GM06990 (cell line): ENCODE measurements around the gene PCMT1.

Experiments used
- DNase-seq: peaks from one replicate; pipeline ENCODE4 v3.0.0-alpha.2; 2011; ENCODE audit not compliant: insufficient read length; ENCODE audit errors: extremely low read depth
- H3K27me3 ChIP-seq: replicated peaks from 2 replicates; pipeline ENCODE4 v1.6.0; 2011; ENCODE audit warnings: low read length; ENCODE audit not compliant: control insufficient read depth, insufficient read depth
- H3K36me3 ChIP-seq: 2 replicates; pipeline ENCODE4 v1.5.1; 2011; ENCODE audit warnings: low read length; ENCODE audit not compliant: control insufficient read depth, insufficient read depth
- H3K4me3 ChIP-seq: replicated peaks from 2 replicates; pipeline ENCODE4 v1.5.1; 2011; ENCODE audit warnings: low read depth, mild to moderate bottlenecking, control low read depth, low read length
- CTCF ChIP-seq: IDR thresholded peaks from 2 replicates; pipeline ENCODE4 v1.5.1; 2011; ENCODE audit warnings: low read length, control low read depth, mild to moderate bottlenecking, inconsistent platforms; ENCODE audit not compliant: insufficient read depth, poor library complexity, severe bottlenecking

PCMT1 gene

DNA sequence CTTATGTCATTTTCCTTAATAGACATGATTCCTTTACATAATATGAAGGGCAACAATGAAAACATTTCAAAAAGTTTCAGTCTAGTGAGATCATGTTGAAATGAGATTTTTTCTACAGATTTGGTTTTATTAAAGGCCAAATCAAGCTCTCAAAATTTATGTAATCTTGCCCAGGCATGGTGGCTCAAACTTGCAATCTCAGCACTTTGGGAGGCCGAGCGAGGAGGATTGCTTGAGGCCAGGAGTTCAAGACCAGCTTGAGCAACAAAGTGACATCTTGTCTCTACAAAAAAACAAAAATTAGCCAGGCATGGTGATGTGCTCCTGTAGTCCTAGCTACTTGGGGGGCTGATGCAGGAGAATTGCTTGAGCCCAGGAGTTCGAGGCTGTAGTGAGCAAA lies 63.8 kb downstream of the PCMT1 start:
- Histone ChIP-seq H3K27me3 (no peaks in the 10 kb centered on the region), H3K4me3 (no peak overlapping the region), H3K36me3 (no peaks in the 10 kb centered on the region)
- TF ChIP-seq CTCF = no peak
- DNase-seq = no peak

DNA sequence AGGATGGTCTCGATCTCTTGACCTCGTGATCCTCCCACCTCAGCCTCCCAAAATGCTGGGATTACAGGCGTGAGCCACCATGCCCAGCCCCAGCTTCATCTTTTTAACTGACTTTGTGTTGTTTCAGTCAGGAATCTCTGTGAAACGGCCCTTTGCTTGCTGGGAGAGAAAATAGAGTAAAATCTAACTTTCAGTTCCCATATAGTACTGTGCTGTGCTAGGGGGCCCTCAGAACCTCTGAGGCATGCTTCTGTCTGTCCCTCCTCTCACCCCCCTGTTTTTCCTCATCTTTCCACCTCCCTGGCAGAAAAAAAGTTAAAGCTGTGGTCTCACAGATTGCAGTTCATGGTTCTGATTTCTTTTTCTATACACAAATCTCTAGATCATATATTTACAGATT lies 66.2 kb downstream of the PCMT1 start:
- no peaks in the 10 kb centered on the region for H3K27me3 ChIP-seq
- no peak for TF ChIP-seq CTCF
- no peaks in the 10 kb centered on the region for H3K36me3 ChIP-seq
- no peak for DNase-seq
- no peak overlapping the region for H3K4me3 ChIP-seq

DNA sequence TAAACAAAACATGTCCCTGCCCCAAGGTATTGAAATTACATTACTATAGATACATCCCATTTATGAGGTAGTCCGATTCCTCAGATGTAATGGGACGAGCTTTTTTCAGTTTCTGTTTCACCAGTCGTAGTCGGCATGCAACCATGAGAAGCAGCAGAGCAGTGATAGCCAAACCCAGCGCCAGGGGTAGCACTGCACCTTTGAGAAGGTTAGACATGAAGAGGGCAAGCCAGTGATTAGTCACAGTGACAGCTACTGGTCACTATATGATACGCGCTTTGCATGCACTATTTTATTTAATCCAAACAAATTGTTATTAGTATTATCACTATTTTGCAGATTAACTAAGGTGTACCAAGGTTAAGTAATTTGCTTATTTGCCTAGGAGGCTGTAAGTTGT lies 71.0 kb downstream of the PCMT1 start:
- H3K4me3 ChIP-seq = no peak overlapping the region
- TF ChIP-seq CTCF = no peak
- DNase-seq = no peak
- no peaks in the 10 kb centered on the region; the same call in 1 of the 2 replicates for H3K27me3 ChIP-seq
- no peaks in the 10 kb centered on the region for H3K36me3 ChIP-seq

DNA sequence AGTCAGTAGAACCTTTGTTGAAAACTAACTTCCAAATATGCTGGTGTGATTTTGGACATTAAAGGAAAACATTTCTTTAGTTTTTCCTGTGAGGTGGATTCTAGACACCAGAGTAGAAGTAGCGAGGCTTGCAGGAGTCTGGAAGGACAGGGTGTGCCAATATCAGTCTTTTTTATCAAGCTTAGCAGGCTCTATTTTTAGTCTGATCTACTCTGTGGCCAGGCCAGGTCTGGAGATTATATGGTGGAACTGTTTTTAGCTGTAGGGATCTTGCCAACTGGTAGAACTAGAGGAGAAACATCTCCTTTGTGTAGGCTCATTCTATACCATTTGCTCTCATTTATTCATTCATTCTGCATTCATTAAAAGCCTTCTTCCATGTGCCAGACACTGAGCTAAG lies 72.0 kb downstream of the PCMT1 start:
- no peak for DNase-seq
- H3K27me3 ChIP-seq = no peaks in the 10 kb centered on the region; the same call in 1 of the 2 replicates
- no peak for TF ChIP-seq CTCF
- H3K4me3 ChIP-seq = no peak overlapping the region
- H3K36me3 ChIP-seq = no peaks in the 10 kb centered on the region

DNA sequence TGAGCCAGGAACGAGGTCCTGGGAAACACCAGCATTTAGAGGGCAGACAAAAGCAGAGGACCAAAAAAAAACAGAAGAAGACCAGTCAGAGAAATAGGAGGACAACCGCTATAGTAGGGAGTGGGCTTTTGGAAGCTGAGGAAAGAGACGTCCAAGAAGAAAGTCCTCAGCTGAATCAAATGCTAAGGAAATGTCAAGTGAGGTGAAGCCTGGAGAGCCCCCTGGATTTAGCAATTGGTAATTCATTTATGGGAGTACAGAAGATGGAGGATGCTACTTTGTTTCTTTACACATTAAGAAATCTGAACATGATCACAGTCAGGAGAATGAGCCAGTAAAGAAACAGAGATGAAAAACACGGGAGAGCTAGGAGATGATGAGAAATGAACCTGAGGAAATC lies 73.5 kb downstream of the PCMT1 start:
- Histone ChIP-seq H3K36me3 (no peaks in the 10 kb centered on the region), H3K27me3 (no peaks in the 10 kb centered on the region; the same call in 1 of the 2 replicates), H3K4me3 (no peak overlapping the region)
- no peak for DNase-seq
- peak; percentile 3 for TF ChIP-seq CTCF

- Histone ChIP-seq H3K4me3 (no peak overlapping the region), H3K36me3 (no peaks in the 10 kb centered on the region), H3K27me3 (no peaks in the 10 kb centered on the region; the same call in 1 of the 2 replicates)
- DNase-seq = no peak
- TF ChIP-seq CTCF = no peak
Measured at GRCh38 chr6:149825292-149825691, 75.8 kb downstream of the PCMT1 start.
